GM12872 (cell line): Measurements from ENCODE around the gene GRPEL2.

Experiments used
- CTCF ChIP-seq: IDR thresholded peaks from 3 replicates; pipeline ENCODE4 v1.5.1; 2011; ENCODE audit warnings: low read depth, mild to moderate bottlenecking, low read length, moderate library complexity; ENCODE audit not compliant: insufficient read depth

GRPEL2 gene

GRCh38 chr5:149301049-149301743 is 44.1 kb upstream of the GRPEL2 start:
- no peak for TF ChIP-seq CTCF

GRCh38 chr5:149301744-149302380 is 43.4 kb upstream of the GRPEL2 start:
- TF ChIP-seq CTCF = no peak

- TF ChIP-seq CTCF = no peak
Measured at GRCh38 chr5:149302641-149303040, 42.7 kb upstream of the GRPEL2 start.

- no peak for TF ChIP-seq CTCF
Measured at GRCh38 chr5:149303210-149303609, 42.1 kb upstream of the GRPEL2 start.

- no peak for TF ChIP-seq CTCF
Measured at GRCh38 chr5:149304195-149305078, 40.9 kb upstream of the GRPEL2 start.

- no peak for TF ChIP-seq CTCF
Measured at GRCh38 chr5:149309354-149309753, 35.9 kb upstream of the GRPEL2 start.

- no peak for TF ChIP-seq CTCF
Measured at GRCh38 chr5:149310488-149310887, 34.8 kb upstream of the GRPEL2 start.
